ENCODE data around the gene TMEM87B. TPM values are rescaled to one million over a fixed set of nuclear protein-coding genes. Genes with fewer than 3 reads are reported as not detected.

TMEM87B gene
- total RNA-seq, 1 experiment from 2014 or later: 14.8 TPM

DNA sequence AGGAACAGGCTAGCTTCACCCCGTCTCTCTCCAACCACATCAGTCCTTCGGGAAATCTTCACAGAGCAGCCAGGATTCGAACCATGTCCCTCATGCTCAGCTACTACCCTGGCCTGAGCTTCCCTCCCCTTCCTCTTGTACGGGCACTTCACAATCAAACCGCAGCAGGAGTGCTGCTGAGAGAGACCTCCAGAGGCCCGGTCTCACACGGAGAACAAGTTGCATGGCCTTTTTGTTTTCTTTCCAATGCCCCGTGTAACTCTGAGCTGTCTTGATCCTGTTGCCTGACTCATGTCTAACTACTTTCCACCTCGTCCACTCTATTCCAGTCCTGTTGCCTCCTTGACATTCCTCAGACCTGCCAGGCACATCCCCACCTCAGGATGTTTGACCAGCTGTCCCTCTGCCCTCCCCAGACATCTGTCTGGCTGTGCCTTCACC is 108.5 kb downstream of the TMEM87B start:
- ChIA-PET CTCF (no interaction called here), RAD21 (ENCODE audit: low non-redundant PET in 1 of 2, low total read pairs in 2 of 2, uncharacterized antibody in 2 of 2, unreplicated experiment in 2 of 2) (no interaction called here), POLR2A (no interaction called here)
- H3K4me3 ChIP-seq (replicated peaks in 1 of 2; ENCODE audit: low read depth in 1 of 2, low read length in 2 of 2): no peak overlapping the region
- H3K4me1 ChIP-seq (ENCODE audit: control insufficient read depth in 1 of 2, insufficient read depth in 2 of 2, low read length in 2 of 2): no peaks in the 10 kb centered on the region
- no TSS peak for BruUV-seq (replicated peaks)
- ATAC-seq (no peak), DNase-seq (ENCODE audit: low read depth, low spot score) (no peak)
- H3K9ac ChIP-seq (ENCODE audit: low read length): no peak overlapping the region
- TF ChIP-seq EZH2phosphoT487 (IDR thresholded peaks at IDR 0.05; ENCODE audit: borderline replicate concordance) (no peak), TCF7L2 (IDR thresholded peaks at IDR 0.05; ENCODE audit: borderline replicate concordance, extremely low read depth, insufficient read depth, insufficient read length) (no peak), POLR2AphosphoS5 (IDR thresholded peaks at IDR 0.05; ENCODE audit: low read depth, low read length) (no peak), FOSL1 (IDR thresholded peaks at IDR 0.05; ENCODE audit: low read depth) (no peak), YY1 (IDR thresholded peaks at IDR 0.05; ENCODE audit: extremely low read depth, insufficient replicate concordance, low read depth, low read length) (no peak), RAD21 (IDR thresholded peaks at IDR 0.05; ENCODE audit: low read depth) (no peak), CEBPB (IDR thresholded peaks at IDR 0.05; ENCODE audit: low read depth) (no peak), SRF (IDR thresholded peaks at IDR 0.05; ENCODE audit: low read depth) (no peak), JUND (IDR thresholded peaks at IDR 0.05) (no peak), ZNF274 (IDR thresholded peaks at IDR 0.05; ENCODE audit: low read depth, low read length) (no peak), CBX3 (IDR thresholded peaks at IDR 0.05; ENCODE audit: low read depth) (no peak), EZH2 (IDR thresholded peaks at IDR 0.05) (no peak), SIN3A (IDR thresholded peaks at IDR 0.05; ENCODE audit: low read depth) (no peak)
- TF ChIP-seq, protein P1, sequence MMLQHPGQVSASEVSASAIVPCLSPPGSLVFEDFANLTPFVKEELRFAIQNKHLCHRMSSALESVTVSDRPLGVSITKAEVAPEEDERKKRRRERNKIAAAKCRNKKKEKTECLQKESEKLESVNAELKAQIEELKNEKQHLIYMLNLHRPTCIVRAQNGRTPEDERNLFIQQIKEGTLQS (IDR thresholded peaks at IDR 0.05): no peak
- TF ChIP-seq, protein P2, sequence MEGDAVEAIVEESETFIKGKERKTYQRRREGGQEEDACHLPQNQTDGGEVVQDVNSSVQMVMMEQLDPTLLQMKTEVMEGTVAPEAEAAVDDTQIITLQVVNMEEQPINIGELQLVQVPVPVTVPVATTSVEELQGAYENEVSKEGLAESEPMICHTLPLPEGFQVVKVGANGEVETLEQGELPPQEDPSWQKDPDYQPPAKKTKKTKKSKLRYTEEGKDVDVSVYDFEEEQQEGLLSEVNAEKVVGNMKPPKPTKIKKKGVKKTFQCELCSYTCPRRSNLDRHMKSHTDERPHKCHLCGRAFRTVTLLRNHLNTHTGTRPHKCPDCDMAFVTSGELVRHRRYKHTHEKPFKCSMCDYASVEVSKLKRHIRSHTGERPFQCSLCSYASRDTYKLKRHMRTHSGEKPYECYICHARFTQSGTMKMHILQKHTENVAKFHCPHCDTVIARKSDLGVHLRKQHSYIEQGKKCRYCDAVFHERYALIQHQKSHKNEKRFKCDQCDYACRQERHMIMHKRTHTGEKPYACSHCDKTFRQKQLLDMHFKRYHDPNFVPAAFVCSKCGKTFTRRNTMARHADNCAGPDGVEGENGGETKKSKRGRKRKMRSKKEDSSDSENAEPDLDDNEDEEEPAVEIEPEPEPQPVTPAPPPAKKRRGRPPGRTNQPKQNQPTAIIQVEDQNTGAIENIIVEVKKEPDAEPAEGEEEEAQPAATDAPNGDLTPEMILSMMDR (IDR thresholded peaks at IDR 0.05 in 2 of 3, conservative IDR thresholded peaks at IDR 0.05 in 1 of 3; ENCODE audit: borderline replicate concordance in 1 of 3, insufficient read depth in 1 of 3, low read depth in 2 of 3, low read length in 2 of 3): no peak
- TF ChIP-seq, protein P3, sequence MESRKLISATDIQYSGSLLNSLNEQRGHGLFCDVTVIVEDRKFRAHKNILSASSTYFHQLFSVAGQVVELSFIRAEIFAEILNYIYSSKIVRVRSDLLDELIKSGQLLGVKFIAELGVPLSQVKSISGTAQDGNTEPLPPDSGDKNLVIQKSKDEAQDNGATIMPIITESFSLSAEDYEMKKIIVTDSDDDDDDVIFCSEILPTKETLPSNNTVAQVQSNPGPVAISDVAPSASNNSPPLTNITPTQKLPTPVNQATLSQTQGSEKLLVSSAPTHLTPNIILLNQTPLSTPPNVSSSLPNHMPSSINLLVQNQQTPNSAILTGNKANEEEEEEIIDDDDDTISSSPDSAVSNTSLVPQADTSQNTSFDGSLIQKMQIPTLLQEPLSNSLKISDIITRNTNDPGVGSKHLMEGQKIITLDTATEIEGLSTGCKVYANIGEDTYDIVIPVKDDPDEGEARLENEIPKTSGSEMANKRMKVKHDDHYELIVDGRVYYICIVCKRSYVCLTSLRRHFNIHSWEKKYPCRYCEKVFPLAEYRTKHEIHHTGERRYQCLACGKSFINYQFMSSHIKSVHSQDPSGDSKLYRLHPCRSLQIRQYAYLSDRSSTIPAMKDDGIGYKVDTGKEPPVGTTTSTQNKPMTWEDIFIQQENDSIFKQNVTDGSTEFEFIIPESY (IDR thresholded peaks at IDR 0.05; ENCODE audit: extremely low read depth, insufficient replicate concordance, low read length): no peak
- TF ChIP-seq, protein P4, sequence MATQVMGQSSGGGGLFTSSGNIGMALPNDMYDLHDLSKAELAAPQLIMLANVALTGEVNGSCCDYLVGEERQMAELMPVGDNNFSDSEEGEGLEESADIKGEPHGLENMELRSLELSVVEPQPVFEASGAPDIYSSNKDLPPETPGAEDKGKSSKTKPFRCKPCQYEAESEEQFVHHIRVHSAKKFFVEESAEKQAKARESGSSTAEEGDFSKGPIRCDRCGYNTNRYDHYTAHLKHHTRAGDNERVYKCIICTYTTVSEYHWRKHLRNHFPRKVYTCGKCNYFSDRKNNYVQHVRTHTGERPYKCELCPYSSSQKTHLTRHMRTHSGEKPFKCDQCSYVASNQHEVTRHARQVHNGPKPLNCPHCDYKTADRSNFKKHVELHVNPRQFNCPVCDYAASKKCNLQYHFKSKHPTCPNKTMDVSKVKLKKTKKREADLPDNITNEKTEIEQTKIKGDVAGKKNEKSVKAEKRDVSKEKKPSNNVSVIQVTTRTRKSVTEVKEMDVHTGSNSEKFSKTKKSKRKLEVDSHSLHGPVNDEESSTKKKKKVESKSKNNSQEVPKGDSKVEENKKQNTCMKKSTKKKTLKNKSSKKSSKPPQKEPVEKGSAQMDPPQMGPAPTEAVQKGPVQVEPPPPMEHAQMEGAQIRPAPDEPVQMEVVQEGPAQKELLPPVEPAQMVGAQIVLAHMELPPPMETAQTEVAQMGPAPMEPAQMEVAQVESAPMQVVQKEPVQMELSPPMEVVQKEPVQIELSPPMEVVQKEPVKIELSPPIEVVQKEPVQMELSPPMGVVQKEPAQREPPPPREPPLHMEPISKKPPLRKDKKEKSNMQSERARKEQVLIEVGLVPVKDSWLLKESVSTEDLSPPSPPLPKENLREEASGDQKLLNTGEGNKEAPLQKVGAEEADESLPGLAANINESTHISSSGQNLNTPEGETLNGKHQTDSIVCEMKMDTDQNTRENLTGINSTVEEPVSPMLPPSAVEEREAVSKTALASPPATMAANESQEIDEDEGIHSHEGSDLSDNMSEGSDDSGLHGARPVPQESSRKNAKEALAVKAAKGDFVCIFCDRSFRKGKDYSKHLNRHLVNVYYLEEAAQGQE (IDR thresholded peaks at IDR 0.05; ENCODE audit: low read depth): no peak
- TF ChIP-seq, protein P5, sequence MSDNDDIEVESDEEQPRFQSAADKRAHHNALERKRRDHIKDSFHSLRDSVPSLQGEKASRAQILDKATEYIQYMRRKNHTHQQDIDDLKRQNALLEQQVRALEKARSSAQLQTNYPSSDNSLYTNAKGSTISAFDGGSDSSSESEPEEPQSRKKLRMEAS (IDR thresholded peaks at IDR 0.05): no peak
- intact Hi-C loops (cut with micrococcal nuclease): no loop called here
- no peaks in the 10 kb centered on the region for H3K9me2 ChIP-seq (ENCODE audit: insufficient read depth)
- H3K27ac ChIP-seq (ENCODE audit: low read depth, low read length): no peak overlapping the region
- H3K79me2 ChIP-seq (ENCODE audit: insufficient read depth, low read length): no peaks in the 10 kb centered on the region
- no peaks in the 10 kb centered on the region for H3K27me3 ChIP-seq (ENCODE audit: insufficient read depth, low read length)
- no peaks in the 10 kb centered on the region for H4K20me1 ChIP-seq (ENCODE audit: insufficient read depth)
- H3K36me3 ChIP-seq (ENCODE audit: control insufficient read depth in 1 of 2, insufficient read depth in 2 of 2, low read length in 2 of 2): no peaks in the 10 kb centered on the region
- no peak overlapping the region for H2AFZ ChIP-seq (ENCODE audit: low read depth, low read length, poor library complexity, severe bottlenecking)
- no peaks in the 10 kb centered on the region for H3K9me3 ChIP-seq (ENCODE audit: control insufficient read depth in 1 of 2, insufficient read depth in 1 of 2, low read depth in 1 of 2, low read length in 2 of 2)
- H3K4me2 ChIP-seq (ENCODE audit: low read length): no peak overlapping the region

Data from HCT116 (cell line).